Adrenal gland (tissue), 12 donors: ENCODE data around the gene SAAL1. TPM values are rescaled to one million over a fixed set of nuclear protein-coding genes. Genes with fewer than 3 reads are reported as not detected.

Experiments used
- DNase-seq, 7 donors: peaks; one replicate each; pipeline ENCODE4 v3.0.0-alpha.2; 2019 to 2020
- H3K27ac ChIP-seq, 5 donors: fragments of 200-600 bp; sonication (generic) in 4 of 5; 1 replicate in 3 of 5; 2 replicates in 2 of 5; pipeline versions ENCODE4 v1.5.1 to v1.8.0; 2016 to 2020; ENCODE audit warnings: mild to moderate bottlenecking in 1 of 5
- H3K27me3 ChIP-seq: fragments of 200-600 bp; 2 replicates; pipeline ENCODE4 v1.8.0; 2021
- H3K36me3 ChIP-seq, 2 donors: fragments of 200-600 bp; replicated peaks in 1 of 2; 1 replicate in 1 of 2; 2 replicates in 1 of 2; pipeline versions ENCODE4 v1.5.1 to v1.8.0; 2018 to 2022
- H3K4me1 ChIP-seq, 2 donors: fragments of 200-600 bp; replicated peaks in 1 of 2; 1 replicate in 1 of 2; 2 replicates in 1 of 2; pipeline versions ENCODE4 v1.5.1 to v1.8.0; 2018 to 2021
- H3K4me3 ChIP-seq, 4 donors: fragments of 200-600 bp; sonication (generic) in 3 of 4; one replicate each; pipeline ENCODE4 v1.5.1; 2016 to 2018
- H3K9me3 ChIP-seq, 3 donors: fragments of 200-600 bp; sonication (generic) in 1 of 3; replicated peaks in 1 of 3; 1 replicate in 2 of 3; 2 replicates in 1 of 3; pipeline versions ENCODE4 v1.5.1 to v1.8.0; 2016 to 2021
- CTCF ChIP-seq, 6 experiments: fragments of 450-650 bp in 4 of 6; fragments of 200-600 bp in 2 of 6; sonication (generic) in 1 of 6; IDR thresholded peaks; 1 replicate in 5 of 6; 2 replicates in 1 of 6; pipeline versions ENCODE4 v1.5.1 to v1.8.0; 2016 to 2021; ENCODE audit warnings: antibody characterized with exemption in 6 of 6, mild to moderate bottlenecking in 2 of 6, moderate library complexity in 1 of 6
- POLR2A ChIP-seq, 2 donors: fragments of 450-650 bp; IDR thresholded peaks; one replicate each; pipeline ENCODE4 v1.6.1; 2017; ENCODE audit warnings: antibody characterized with exemption in 2 of 2, mild to moderate bottlenecking in 2 of 2, moderate library complexity in 1 of 2
- WGBS, 4 donors: extraction: QIAGEN DNeasy Blood & Tissue Kit in 2 of 4; methylation state at CpG; one replicate each; pipeline versions ENCODE4 v1.1.5 to v1.1.7; 2013 to 2017; 5-methylcytosine and 5-hydroxymethylcytosine counted together
- intact Hi-C, 2 donors: fragments of 100-400 bp; cut with DNase I; formaldehyde crosslinking; loops; one replicate each; pipeline versions ENCODE4 v1.14.1 to v1.15.0; 2022 to 2023
- polyA plus RNA-seq, 3 donors: library from polyadenylated mRNA; stranded (reverse); fragments of 200-250 nt in 2 of 3; fragments of 350-450 nt in 1 of 3; fragmentation: Illumina TruSeq in 1 of 3; extraction: RNeasy Lipid Tissue Mini Kit (QIAGEN cat#74804) in 1 of 3; gene quantifications; one replicate each; pipeline ENCODE4 v1.2.3, GENCODE V29; 2013 to 2014
- total RNA-seq, 9 donors: library from RNA; depleted of rRNA in 4 of 9; stranded (reverse); fragments of >200 nt in 4 of 9; fragments of 120-200 nt in 1 of 9; fragmentation: NEBNext Ultra II Directional in 1 of 9; extraction: Animal tissue kit (Norgen Biotek cat#: 25700) in 1 of 9; gene quantifications; one replicate each; pipeline versions ENCODE4 v1.1.0 to v1.2.4, GENCODE V29; 2013 to 2023
- donor health status: healthy with polysubstance abuse.
- donor health status: Bipolar disorder and iron deficiency.
- donor health status: DM: yes; HTN: yes; CAD: no.
- donor health status: DM: no; HTN: no; CAD: no.
- donor health status: DM: no; HTN: no; CAD: no.
- donor health status: DM: yes; HTN: yes; CAD: no.

The SAAL1 gene
- total and polyA plus RNA-seq, 12 donors: 3.7 to 15.9 (median 10.4) TPM

- Histone ChIP-seq H3K27ac (no peak overlapping the region), H3K27me3 (no peaks in the 10 kb centered on the region), H3K36me3 (no peaks in the 10 kb centered on the region), H3K9me3 (no peaks in the 10 kb centered on the region), H3K4me3 (no peak overlapping the region), H3K4me1 (no peaks in the 10 kb centered on the region)
- intact Hi-C loops: no loop called here
- no peak for DNase-seq
- no peak for TF ChIP-seq CTCF (IDR thresholded peaks at IDR 0.05)
- no peak for TF ChIP-seq POLR2A (IDR thresholded peaks at IDR 0.05)
- WGBS, 4 donors: 83 to 88% (median 87%) methylated on average over 7 of the region's 7 CpGs
These were observed 41.3 kb downstream of the SAAL1 start for GRCh38 chr11:18064450-18065054.

- Histone ChIP-seq H3K36me3 (no peaks in the 10 kb centered on the region), H3K4me3 (no peak overlapping the region), H3K27me3 (no peaks in the 10 kb centered on the region), H3K9me3 (no peaks in the 10 kb centered on the region), H3K4me1 (no peaks in the 10 kb centered on the region), H3K27ac (no peak overlapping the region)
- no peak for DNase-seq
- no peak for TF ChIP-seq CTCF (IDR thresholded peaks at IDR 0.05)
- no peak for TF ChIP-seq POLR2A (IDR thresholded peaks at IDR 0.05)
- 69 to 90% (median 81%) methylated on average over 4 of the region's 4 CpGs for WGBS, 4 donors
- intact Hi-C loops: no loop called here
These were observed 41.9 kb downstream of the SAAL1 start for GRCh38 chr11:18063862-18064434.

DNA sequence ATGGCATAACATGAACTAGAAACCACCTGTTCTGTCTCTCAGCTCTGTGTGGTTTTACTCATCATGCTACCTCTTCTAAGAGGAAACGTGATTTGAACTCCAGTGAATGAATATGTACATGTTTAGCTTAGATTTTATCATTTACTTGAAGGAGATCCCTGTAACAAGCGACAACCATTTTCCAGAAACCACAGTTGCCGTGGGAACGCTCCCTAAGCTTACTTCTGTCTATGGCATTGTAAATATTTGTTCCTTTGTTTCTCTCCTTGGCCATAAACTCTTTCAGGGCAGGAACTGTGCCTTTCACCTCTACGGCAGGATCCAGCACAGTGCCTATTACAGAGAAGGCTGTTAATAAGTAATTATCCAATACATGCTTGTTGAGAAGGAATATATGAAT, 42.8 kb downstream of the SAAL1 start:
- no peak overlapping the region for H3K4me3 ChIP-seq
- no peaks in the 10 kb centered on the region for H3K9me3 ChIP-seq
- no peaks in the 10 kb centered on the region for H3K36me3 ChIP-seq
- 83 to 90% (median 85%) methylated on average over 5 of the region's 5 CpGs for WGBS, 4 donors
- intact Hi-C loops: no loop called here
- no peaks in the 10 kb centered on the region for H3K4me1 ChIP-seq
- DNase-seq: no peak
- H3K27ac ChIP-seq: no peak overlapping the region
- TF ChIP-seq CTCF (IDR thresholded peaks at IDR 0.05): no peak
- no peak for TF ChIP-seq POLR2A (IDR thresholded peaks at IDR 0.05)
- no peaks in the 10 kb centered on the region for H3K27me3 ChIP-seq

DNA sequence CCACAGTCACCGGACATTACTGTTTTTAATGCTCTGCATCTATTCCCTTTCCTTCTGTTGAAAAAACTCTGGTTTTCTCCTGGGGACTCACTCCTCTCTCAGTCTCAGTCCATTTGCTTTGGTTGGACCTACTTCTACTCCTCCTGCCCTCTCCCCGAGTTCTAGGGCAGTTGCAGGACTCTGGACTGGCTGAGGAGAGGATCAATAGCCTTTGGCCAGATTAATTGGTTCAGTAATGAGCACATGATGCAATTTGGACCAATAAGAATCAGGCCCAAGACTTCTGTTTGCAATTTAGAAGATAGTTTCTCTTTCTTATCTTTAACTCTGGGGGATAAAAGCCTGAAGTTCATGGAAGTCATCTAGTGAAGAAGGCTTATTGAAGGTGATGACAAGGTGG, 44.5 kb downstream of the SAAL1 start:
- H3K27ac ChIP-seq: no peak overlapping the region
- intact Hi-C loops: no loop called here

More for the DNA sequence above, 44.5 kb downstream of the SAAL1 start:
- Histone ChIP-seq H3K4me3 (no peak overlapping the region), H3K9me3 (no peaks in the 10 kb centered on the region), H3K36me3 (no peaks in the 10 kb centered on the region), H3K4me1 (no peaks in the 10 kb centered on the region), H3K27me3 (no peaks in the 10 kb centered on the region)
- TF ChIP-seq CTCF (IDR thresholded peaks at IDR 0.05) (no peak), POLR2A (IDR thresholded peaks at IDR 0.05) (no peak)
- WGBS, 4 donors: 79 to 89% (median 87%) methylated on average over 2 of the region's 2 CpGs
- DNase-seq: no peak
